Stimulated activated CD8-positive, alpha-beta memory T cell treated with anti-CD3 and anti-CD28 coated beads, Interleukin-2, amount 100 ng/mL, for 48 hours (primary cell): ENCODE measurements around the gene PCDHGC4.

Experiments used
- DNase-seq, 2 donors: peaks; one replicate each; pipeline ENCODE4 v3.0.0-alpha.2; 2020; ENCODE audit warnings: low read depth in 2 of 2

Gene PCDHGC4

DNA sequence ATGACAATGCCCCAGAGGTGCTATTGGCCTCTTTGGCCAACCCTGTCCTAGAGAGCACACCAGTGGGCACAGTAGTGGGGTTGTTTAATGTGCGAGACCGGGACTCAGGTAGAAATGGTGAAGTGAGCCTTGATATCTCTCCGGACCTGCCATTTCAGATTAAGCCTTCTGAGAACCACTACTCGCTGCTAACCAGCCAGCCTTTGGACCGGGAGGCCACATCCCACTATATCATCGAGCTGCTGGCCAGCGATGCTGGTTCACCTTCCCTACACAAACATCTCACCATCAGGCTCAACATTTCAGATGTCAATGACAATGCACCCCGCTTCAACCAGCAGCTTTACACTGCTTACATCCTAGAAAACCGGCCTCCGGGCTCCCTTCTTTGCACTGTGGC is 5.4 kb downstream of the PCDHGC4 start:
- no peak for DNase-seq

DNA sequence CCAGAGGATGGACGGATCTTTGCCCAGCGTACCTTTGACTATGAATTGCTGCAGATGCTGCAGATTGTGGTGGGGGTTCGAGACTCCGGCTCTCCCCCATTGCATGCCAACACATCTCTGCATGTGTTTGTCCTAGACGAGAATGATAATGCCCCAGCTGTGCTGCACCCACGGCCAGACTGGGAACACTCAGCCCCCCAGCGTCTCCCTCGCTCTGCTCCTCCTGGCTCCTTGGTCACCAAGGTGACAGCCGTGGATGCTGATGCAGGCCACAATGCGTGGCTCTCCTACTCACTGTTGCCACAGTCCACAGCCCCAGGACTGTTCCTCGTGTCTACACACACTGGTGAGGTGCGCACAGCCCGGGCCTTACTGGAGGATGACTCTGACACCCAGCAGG is 5.9 kb downstream of the PCDHGC4 start:
- DNase-seq, result no peak

DNA sequence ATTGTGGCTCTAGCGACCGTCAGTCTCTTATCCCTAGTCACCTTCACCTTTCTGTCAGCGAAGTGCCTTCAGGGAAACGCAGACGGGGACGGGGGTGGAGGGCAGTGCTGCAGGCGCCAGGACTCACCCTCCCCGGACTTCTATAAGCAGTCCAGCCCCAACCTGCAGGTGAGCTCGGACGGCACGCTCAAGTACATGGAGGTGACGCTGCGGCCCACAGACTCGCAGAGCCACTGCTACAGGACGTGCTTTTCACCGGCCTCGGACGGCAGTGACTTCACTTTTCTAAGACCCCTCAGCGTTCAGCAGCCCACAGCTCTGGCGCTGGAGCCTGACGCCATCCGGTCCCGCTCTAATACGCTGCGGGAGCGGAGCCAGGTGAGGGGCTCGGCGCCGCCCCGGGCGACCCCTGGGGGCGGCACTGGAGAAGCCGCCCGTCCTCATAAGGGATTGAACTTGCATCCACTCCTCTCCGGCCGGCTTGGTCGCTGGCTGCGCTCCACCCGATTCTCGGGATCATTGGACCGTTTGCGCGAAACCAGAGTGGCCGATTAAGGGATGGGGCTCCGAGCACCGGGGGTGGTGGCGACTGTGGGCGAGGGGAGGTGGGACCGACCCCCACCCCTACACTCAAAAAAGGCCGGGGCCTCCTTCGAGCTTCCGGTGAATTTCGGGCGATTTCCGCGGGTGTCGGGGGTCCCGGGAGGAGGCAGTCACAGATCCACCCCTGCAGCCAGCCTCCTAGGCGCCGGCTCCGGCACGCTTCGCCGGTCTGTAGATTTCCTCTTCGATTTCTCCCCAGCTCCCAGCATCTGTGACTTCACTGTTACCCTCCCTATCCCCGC is 6.7 kb downstream of the PCDHGC4 start:
- no peak for DNase-seq

DNA sequence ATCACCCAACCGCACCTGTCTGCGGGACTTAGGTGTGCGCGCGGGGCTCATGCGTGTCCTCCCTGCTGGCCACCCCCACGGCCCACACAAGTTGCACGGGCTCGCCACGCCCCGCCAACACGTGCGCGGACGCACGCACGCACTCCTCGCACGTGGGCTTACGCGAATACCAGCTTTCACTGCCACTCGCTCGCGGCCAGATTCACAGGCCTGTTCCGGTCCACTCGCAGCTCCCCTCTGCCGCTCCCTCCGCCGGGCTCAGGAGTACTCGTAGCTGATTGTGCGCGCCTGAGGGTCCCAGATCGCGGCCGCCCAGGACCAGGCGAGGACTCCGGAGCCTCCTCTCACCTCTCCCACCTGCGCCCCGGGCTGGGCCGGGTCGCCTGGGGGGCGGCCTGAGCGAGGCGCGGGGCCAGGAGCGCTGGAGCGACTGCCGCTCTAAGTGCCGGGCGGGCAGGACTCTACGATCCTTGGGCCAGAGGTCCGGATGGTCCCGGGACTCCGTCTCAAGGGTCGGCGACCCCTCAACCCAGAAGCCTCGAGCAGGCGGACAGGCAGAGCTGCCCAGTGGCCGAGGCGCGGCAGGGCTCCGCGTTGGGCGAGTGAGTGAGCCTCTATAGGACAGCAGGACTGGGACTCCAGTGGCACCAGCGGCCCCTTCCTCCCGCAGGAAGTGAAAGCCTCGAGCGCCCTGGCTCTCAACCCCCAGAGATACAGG is 7.5 kb downstream of the PCDHGC4 start:
- DNase-seq, result no peak

DNA sequence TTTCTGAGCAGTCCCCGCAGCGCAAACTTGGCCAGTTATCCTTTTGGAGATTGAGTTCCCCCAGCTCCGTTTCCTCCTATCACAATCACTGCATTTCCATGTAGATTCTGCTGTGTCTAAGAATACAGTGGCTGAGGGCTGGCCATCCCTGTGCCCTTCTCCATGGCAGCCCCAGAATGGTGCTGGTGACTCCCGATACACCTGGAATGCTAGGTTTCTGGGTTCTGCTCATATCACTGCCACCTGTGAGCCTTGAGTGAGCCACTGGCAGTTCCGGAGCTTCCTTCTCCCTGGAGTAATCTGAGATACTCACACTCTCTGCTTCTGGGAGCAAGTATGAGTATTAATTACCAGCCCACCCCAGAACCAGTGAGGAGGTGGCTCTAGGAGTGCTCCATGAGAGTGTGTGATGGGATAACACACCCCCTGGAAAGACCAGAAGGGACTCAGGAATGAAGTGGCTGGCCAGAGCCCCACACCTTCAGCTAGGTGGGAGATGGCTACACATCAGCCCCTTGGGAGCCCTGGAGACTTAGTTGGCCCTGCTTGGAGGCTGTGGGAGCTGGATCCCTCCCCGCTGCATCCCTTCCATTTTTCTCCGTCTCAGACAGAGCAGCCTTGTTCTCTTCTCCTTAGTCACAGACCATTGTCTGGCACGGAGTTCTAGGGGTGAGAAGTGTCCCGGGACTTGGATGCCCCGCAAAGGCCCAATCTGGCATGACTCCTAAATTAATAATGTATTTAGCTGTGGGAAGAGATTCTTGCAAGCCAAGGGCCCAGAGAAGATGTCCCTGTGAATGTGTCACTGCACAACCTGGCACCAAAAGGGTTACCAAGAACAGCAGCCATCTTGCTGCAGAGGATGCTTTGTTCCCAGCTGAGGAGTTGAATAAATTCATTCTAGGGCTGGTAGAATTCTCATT is 8.9 kb downstream of the PCDHGC4 start:
- no peak for DNase-seq

DNA sequence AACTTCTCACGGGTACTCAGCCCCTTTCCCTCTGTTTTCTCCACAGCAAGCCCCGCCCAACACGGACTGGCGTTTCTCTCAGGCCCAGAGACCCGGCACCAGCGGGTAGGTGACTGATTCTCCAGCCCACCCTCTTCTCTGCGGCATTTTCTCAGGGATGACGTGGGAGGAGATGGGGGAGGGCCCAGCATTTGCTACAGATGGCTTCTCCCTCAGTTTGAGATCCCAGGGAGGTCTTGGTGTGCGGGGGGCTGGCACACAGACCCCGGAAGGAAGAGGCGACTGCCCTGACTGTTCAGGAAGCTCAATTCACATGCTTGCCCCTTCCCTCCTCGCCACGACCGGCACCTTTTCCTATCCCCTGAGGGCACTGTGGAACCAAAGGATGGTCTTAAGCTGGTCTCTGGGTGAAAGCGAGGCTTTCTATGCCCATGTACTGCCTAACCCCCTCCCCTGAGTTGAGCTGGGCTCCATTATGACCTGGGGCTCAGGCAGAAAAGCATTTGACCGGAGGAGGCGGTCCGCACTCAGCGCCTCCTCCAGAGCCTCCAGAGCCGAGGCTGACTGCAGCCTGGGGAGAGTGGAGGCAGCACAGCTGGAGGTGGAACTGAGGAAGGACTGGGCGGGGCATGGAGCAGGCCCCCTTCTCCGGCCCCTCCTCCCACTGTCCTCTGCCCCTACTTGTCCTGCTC is 10.1 kb downstream of the PCDHGC4 start:
- no peak for DNase-seq

DNA sequence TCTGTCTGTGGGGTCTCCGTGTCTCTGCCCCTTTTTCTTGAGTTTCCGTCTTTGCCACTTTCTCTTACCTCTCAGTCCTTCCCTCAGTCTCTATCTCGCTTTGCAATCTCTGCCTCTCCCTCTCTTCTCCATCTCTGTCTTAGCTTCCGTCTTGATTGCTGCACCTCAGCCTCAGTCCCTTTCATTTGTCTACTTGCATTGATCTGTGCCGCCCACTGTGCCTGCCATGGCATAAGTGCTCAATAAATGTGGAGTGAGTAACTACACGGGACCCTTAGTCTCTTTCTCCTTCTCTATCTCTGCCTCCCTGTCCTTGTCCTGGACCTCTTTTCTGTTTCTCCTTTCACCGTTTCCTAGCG is 10.6 kb downstream of the PCDHGC4 start:
- DNase-seq, result no peak

DNA sequence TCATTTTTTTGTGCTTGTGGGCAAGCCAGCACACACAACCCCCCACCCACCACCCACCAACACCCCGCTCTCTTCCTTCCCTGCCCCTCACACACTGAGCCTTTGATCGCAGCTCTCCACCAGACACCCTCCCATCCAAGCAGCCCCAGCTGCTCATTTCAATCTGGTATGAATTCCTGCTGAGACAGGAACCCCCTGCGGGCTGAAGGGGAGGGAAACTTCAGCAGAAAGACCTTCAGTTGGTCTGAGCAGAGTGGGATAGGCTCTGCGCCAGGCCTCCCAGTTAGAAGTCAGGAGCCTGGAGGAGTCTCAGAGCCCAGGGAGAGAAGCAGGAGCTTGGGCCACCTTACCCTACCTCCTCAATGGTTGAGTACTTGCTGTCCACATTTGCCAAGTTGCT is 11.2 kb downstream of the PCDHGC4 start:
- DNase-seq, result no peak

DNA sequence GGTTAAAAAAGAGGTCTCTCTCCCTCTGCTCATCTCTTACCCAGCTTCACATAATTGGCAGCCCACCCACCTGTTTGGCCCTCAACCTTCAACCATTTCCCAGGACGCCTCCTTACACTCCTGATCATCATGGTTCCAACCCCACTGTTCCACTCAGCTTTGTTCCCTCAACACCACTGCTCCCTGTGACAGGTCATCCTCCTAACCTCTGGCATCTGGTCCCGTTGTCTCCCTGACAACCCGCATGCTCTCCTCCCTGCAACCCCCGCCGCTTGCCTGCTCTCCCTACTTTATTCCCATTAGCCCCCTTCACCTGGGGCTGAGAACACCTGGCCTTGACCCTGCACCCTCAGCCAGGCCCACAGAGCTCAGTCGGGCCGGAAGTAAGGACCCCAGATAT is 16.9 kb downstream of the PCDHGC4 start:
- DNase-seq, result no peak

DNA sequence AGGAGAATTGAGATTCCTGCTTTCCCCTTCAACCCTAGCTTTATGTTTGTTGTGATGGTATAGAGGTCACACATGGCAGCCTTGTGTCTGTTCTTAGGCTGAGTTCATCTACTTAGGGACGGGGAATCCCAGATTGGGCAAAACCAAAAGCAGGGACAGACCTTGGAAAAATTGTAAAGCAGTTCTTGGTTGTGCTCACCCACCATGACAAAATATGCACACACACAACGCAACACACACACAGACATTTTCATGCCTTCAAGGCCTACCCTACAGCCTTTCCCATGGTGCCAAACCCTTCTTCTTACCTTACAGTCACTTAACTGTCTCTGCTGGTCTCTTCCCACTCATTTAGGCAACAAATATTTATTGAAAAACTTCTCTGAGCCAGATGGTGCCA is 18.9 kb downstream of the PCDHGC4 start:
- no peak for DNase-seq

DNA sequence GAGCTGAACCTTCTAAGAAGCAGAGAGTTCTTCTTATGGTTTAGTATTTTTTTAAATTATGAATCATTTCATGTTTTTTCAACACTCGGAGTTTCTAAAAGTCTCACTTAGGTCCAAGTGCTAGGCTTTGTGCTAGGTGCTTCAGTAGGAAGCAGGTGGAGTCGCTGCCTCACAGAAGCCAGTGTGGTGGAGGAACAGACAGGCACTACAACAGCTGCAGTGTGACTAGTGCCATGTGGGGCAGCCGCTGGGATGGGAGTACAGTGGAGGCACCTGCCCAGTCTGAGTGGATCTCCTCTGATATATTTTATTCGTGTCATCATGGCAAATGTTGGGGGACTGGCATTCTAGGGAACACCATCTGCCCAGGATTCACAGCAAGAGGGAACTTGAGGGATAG is 19.4 kb downstream of the PCDHGC4 start:
- no peak for DNase-seq

DNA sequence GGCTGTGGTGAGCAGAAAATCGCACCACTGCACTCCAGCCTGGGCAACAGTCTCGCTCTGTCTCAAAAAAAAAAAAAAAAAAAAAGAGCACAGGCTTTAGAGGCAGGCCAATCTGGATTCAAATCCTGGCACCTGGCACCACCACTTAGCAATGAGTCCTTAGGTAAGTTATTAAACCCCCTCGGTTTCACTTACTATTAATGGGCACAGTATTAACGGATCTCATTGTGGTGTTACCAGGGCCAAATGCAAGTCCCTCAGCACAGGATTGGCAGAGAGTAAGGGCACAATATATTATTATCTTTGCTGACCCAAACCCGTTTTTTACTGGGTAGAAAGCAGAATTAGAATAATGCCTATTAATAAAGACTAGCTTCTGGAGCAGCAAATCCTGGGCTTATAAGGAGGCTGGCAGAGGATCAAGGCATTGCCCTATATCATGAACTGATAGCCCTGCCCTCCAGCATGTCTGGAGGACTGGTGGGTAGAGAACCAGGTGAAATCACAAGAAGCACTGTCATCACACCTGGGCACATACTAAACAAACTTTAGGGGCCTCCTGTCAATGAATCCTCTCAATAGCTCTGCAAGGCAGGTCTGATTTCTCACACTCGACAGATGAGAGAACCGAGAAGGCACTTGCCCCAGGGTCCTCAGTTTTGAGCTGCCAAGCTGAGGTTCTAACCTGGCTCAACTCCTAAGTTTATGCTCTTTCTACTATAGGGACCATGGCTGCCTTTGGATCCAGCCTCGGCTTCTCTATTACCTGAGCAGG is 21.7 kb downstream of the PCDHGC4 start:
- no peak for DNase-seq

DNA sequence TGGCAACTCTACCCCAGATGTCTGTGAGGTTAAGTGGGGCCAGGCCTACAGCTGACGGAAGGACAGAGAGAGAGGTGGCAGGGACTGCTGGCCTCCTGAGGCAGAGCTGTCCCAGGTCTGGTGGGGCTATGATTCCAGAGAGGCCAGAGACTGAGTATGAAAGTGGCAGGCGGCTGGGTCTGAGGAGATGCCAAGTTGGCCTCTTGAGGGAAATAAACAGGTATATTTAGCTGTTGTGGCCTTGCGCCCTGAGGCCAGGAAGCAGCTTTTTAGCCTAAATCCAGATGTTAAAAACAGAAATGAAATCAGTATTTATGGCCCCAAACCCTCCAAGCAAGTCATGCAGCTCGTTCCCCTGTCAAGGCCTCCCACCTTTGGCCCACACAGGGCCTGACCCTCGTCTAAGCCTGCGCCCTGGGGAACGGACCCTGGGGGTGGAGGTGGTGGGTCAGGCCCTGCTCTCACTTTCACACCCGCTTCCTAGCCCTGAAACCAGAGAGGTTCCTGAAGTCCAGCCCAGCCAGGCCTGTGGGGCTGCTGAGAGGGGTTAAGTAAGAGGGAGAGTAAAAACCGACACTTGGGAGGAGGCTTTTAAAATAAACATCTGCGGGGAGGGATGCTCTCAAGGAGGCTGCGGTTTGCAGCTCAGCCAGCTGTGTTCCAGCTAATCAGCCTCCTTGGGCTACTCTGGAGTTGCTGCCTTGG is 22.7 kb downstream of the PCDHGC4 start:
- no peak for DNase-seq

DNA sequence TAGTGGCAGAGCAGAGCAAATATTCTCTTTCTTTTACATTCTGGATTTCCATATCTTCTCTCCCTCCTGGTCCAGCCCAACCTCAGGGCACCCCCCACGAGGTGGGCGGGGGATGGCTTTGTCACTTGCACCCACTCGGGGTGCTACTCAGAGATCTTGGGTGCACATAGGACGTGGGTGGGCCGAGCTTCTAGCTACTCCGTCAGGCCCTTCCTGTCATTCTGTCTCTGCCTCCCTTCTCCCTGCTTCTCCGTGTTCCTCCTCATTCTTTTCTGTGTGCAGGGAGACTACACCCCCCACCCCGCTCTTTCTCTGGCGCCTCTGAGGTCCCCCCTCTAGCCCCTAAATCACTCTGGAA is 23.6 kb downstream of the PCDHGC4 start:
- DNase-seq, result no peak

DNA sequence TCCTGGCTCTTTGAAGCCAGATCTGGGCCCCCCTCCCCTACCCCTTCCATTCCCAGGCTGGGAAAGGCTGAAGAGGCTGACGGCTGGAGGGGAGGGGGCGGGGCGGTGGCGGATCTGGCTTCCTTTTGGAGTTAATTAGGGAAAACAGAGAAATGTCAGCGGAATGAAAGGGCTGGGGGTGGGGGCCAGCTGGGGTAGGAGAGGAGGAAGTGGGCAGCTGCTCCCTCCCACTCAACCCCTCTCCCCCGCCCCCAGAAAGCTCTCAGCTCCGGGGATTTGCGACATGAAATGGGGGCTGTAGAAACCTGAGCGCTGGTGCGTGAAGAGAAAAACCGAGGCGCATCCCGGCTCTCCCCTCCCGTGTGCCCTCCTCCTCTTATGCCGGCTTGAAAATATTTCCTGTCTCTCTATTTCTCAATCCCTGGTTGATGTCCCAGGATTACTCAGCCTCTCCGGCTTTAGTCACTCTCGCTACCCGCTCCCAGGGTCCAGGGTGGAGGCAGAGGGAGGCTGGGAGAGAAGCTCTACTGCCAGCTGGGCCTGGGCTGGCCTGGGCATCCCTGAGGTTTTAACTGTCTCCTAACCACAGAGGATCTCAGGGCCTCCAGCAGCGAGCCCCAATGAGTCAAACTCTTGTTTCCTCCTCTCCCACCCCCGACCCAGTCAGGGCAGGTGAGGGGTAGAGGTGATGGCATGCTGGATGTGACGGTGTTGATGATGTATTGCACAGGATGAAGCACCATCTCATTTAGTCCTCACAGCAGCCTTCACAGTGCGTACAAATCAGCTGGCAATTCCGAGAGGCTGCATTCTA is 24.2 kb downstream of the PCDHGC4 start:
- DNase-seq, result no peak

DNA sequence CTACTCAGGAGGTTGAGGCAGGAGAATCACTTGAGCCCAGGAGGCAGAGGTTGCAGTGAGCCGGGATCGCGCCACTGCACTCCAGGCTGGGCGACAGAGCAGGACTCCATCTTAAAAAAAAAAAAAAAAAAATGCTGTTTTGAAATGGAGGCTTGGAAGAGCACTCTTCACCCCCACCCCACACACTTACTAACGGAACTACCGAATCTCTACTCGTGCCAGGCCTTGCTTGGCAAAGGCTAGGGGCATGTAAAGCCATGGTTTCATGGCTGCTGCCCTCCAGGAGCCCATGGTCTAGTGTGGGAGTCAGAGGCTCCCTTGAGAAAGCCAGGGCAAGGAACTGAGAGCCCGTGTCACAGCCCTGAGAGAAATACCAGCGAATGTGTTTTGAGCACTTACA is 25.3 kb downstream of the PCDHGC4 start:
- no peak for DNase-seq

DNA sequence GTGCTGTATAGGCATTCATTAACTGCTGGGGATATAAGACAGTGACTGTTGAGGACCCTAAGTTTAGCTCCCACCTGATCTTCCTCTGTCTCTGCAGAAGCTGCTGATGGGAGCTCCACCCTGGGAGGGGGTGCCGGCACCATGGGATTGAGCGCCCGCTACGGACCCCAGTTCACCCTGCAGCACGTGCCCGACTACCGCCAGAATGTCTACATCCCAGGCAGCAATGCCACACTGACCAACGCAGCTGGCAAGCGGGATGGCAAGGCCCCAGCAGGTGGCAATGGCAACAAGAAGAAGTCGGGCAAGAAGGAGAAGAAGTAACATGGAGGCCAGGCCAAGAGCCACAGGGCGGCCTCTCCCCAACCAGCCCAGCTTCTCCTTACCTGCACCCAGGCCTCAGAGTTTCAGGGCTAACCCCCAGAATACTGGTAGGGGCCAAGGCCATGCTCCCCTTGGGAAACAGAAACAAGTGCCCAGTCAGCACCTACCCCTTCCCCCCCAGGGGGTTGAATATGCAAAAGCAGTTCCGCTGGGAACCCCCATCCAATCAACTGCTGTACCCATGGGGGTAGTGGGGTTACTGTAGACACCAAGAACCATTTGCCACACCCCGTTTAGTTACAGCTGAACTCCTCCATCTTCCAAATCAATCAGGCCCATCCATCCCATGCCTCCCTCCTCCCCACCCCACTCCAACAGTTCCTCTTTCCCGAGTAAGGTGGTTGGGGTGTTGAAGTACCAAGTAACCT is 26.2 kb downstream of the PCDHGC4 start:
- no peak for DNase-seq

DNA sequence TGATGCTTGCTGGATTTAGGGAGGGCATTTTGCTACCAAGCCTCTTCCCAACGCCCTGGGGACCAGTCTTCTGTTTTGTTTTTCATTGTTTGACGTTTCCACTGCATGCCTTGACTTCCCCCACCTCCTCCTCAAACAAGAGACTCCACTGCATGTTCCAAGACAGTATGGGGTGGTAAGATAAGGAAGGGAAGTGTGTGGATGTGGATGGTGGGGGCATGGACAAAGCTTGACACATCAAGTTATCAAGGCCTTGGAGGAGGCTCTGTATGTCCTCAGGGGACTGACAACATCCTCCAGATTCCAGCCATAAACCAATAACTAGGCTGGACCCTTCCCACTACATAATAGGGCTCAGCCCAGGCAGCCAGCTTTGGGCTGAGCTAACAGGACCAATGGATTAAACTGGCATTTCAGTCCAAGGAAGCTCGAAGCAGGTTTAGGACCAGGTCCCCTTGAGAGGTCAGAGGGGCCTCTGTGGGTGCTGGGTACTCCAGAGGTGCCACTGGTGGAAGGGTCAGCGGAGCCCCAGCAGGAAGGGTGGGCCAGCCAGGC is 27.0 kb downstream of the PCDHGC4 start:
- no peak for DNase-seq
